NCI-H146 treated with DMSO at 0.1 percent for 48 hours (cell line): ENCODE data around the gene RAB36.
A peak's percentile ranks its signal among the peaks of the same experiment; 100 is the strongest.

Source experiments
- DNase-seq: peaks from one replicate; lab custom pipeline; 2025; ENCODE audit not compliant: unreplicated experiment; lab: John Stamatoyannopoulos, UW

Gene RAB36

GRCh38 chr22:23157560-23158515 is 12.6 kb downstream of the RAB36 start:
- DNase-seq = no peak

GRCh38 chr22:23158516-23159290 is 13.4 kb downstream of the RAB36 start:
- peak; percentile 73 for DNase-seq

GRCh38 chr22:23159291-23159630 is 14.0 kb downstream of the RAB36 start:
- no peak for DNase-seq

- no peak for DNase-seq
These were observed 15.8 kb downstream of the RAB36 start for GRCh38 chr22:23161029-23161428.

GRCh38 chr22:23161574-23161973 is 16.3 kb downstream of the RAB36 start:
- no peak for DNase-seq

- DNase-seq = no peak
These were observed 18.4 kb downstream of the RAB36 start for GRCh38 chr22:23163665-23164064.

GRCh38 chr22:23164091-23164490 is 18.8 kb downstream of the RAB36 start:
- DNase-seq = no peak

- no peak for DNase-seq
These were observed 21.0 kb downstream of the RAB36 start for GRCh38 chr22:23166042-23166831.

GRCh38 chr22:23166841-23167616 is 21.8 kb downstream of the RAB36 start:
- no peak for DNase-seq

GRCh38 chr22:23168391-23169042 is 23.2 kb downstream of the RAB36 start:
- no peak for DNase-seq

GRCh38 chr22:23169043-23169406 is 23.7 kb downstream of the RAB36 start:
- no peak for DNase-seq

GRCh38 chr22:23175817-23176644 is 30.8 kb downstream of the RAB36 start:
- no peak for DNase-seq

- DNase-seq = no peak
These were observed 31.4 kb downstream of the RAB36 start for GRCh38 chr22:23176645-23177027.

- no peak for DNase-seq
These were observed 31.9 kb downstream of the RAB36 start for GRCh38 chr22:23177197-23177596.

- peak; percentile 29 for DNase-seq
These were observed 33.4 kb downstream of the RAB36 start for GRCh38 chr22:23178512-23179254.

- DNase-seq = no peak
These were observed 34.4 kb downstream of the RAB36 start for GRCh38 chr22:23179381-23180299.

- peak; percentile 14 for DNase-seq
These were observed 35.1 kb downstream of the RAB36 start, which contains the start of gene BCR for GRCh38 chr22:23180301-23180892. TSS of gene BCR (plus strand) at chr22:23180509. CDS start at chr22:23180961, 452 bp downstream.
